ENCODE data around the gene PBRM1. TPM values are rescaled to one million over a fixed set of nuclear protein-coding genes. Genes with fewer than 3 reads are reported as not detected.

The PBRM1 gene
- total RNA-seq, 1 donor from 2014 or later, result 78.3 TPM

- Mint-ChIP-seq H3K4me3 (ENCODE audit: unreplicated experiment) (peak overlapping the region; percentile 64), H3K4me1 (ENCODE audit: unreplicated experiment) (peaks cover 39% of the 10 kb centered on the region), H3K9me3 (ENCODE audit: unreplicated experiment) (no peaks in the 10 kb centered on the region), H3K36me3 (ENCODE audit: unreplicated experiment) (peaks cover 42% of the 10 kb centered on the region), H3K27me3 (ENCODE audit: unreplicated experiment) (no peaks in the 10 kb centered on the region), H3K27ac (ENCODE audit: unreplicated experiment) (peak overlapping the region; percentile 99)
- TF ChIP-seq CTCF (IDR thresholded peaks at IDR 0.05), result no peak
- DNase-seq (ENCODE audit: extremely low spot score, unreplicated experiment), result no peak
Observed at GRCh38 chr3:52671676-52672075, 14.0 kb downstream of the PBRM1 start.

DNA sequence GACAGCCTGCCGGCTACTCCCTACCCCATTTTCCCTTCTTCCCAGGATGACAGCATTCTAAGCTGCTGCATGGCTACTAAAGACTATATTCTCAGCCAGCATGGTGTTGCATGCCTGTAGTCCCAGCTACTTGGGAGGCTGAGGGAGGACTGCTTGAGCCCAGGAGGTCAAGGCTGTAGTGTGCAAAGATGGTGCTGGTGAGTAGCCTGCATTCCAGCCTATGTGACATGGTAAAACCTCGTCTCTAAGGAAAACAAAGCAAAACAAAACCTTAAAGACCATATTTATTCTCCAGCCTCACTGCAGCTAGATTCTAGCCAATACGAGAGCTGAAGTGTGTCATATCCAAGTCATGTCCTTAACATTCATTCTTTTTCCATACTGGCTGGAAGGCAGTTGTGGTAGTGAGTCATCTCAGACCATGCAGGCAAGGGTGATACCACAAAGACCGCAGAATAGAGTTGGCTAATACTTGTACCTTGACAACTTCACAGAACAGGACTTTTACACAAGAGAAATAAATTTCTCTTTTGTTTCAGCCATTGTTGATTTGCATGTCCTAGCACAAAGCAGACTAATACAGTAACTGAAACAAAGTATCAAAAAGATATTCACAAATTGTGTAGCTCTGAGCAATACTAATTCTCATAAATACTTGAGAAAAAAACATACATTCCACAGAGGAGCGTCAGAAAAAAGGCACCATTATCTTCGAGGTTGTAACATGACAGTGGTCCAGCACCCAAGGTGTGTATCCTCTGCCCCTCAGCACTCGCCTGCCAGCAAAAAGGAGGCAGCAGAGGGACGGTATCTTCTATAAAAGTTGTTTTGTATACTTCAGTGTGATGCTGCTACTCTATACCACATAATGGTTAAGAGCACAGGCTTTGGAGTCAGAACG lies 14.8 kb downstream of the PBRM1 start:
- Mint-ChIP-seq H3K9me3 (ENCODE audit: unreplicated experiment) (no peaks in the 10 kb centered on the region), H3K4me1 (ENCODE audit: unreplicated experiment) (peaks cover 39% of the 10 kb centered on the region), H3K36me3 (ENCODE audit: unreplicated experiment) (peaks cover 36% of the 10 kb centered on the region), H3K27me3 (ENCODE audit: unreplicated experiment) (no peaks in the 10 kb centered on the region), H3K4me3 (ENCODE audit: unreplicated experiment) (peak overlapping the region; percentile 64), H3K27ac (ENCODE audit: unreplicated experiment) (peak overlapping the region; percentile 99)
- peak; percentile 93 for DNase-seq (ENCODE audit: extremely low spot score, unreplicated experiment)
- no peak for TF ChIP-seq CTCF (IDR thresholded peaks at IDR 0.05)

- Mint-ChIP-seq H3K9me3 (ENCODE audit: unreplicated experiment) (no peaks in the 10 kb centered on the region), H3K36me3 (ENCODE audit: unreplicated experiment) (peaks cover 47% of the 10 kb centered on the region), H3K4me1 (ENCODE audit: unreplicated experiment) (peaks cover 2% of the 10 kb centered on the region), H3K4me3 (ENCODE audit: unreplicated experiment) (no peak overlapping the region), H3K27ac (ENCODE audit: unreplicated experiment) (no peak overlapping the region), H3K27me3 (ENCODE audit: unreplicated experiment) (no peaks in the 10 kb centered on the region)
- no peak for DNase-seq (ENCODE audit: extremely low spot score, unreplicated experiment)
- TF ChIP-seq CTCF (IDR thresholded peaks at IDR 0.05), result no peak
Observed at GRCh38 chr3:52663098-52663497, 22.6 kb downstream of the PBRM1 start.

DNA sequence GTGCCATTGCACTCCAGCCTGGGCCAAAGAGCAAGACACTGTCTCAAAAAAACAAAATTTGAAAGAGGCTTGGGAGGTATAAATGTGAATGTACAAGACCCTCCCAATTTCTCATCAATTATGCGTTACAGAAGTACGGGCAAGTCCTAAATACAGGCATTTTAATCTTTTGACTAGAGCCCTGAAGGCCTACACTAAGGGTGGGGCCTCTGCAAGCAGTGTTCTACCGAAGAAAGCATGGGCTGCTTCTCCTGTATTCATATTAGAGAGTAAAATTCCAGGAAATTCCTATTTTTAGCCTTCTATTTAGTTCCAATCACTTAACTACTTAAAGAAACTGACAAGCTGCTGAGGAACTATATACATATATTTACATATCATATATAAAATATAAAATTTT lies 25.7 kb downstream of the PBRM1 start:
- TF ChIP-seq CTCF (IDR thresholded peaks at IDR 0.05), result no peak
- H3K4me1 Mint-ChIP-seq (ENCODE audit: unreplicated experiment), result no peaks in the 10 kb centered on the region
- H3K27ac Mint-ChIP-seq (ENCODE audit: unreplicated experiment), result no peak overlapping the region
- DNase-seq (ENCODE audit: extremely low spot score, unreplicated experiment), result no peak
- H3K9me3 Mint-ChIP-seq (ENCODE audit: unreplicated experiment), result no peaks in the 10 kb centered on the region
- H3K36me3 Mint-ChIP-seq (ENCODE audit: unreplicated experiment), result peaks cover 50% of the 10 kb centered on the region
- no peak overlapping the region for H3K4me3 Mint-ChIP-seq (ENCODE audit: unreplicated experiment)
- no peaks in the 10 kb centered on the region for H3K27me3 Mint-ChIP-seq (ENCODE audit: unreplicated experiment)

GRCh38 chr3:52655895-52656294 lies 29.8 kb downstream of the PBRM1 start:
- Mint-ChIP-seq H3K36me3 (ENCODE audit: unreplicated experiment) (peaks cover 42% of the 10 kb centered on the region), H3K4me3 (ENCODE audit: unreplicated experiment) (no peak overlapping the region), H3K27me3 (ENCODE audit: unreplicated experiment) (no peaks in the 10 kb centered on the region), H3K27ac (ENCODE audit: unreplicated experiment) (no peak overlapping the region), H3K9me3 (ENCODE audit: unreplicated experiment) (no peaks in the 10 kb centered on the region), H3K4me1 (ENCODE audit: unreplicated experiment) (no peaks in the 10 kb centered on the region)
- no peak for DNase-seq (ENCODE audit: extremely low spot score, unreplicated experiment)
- TF ChIP-seq CTCF (IDR thresholded peaks at IDR 0.05), result no peak
